Thymus (tissue), 14 donors: ENCODE data around the gene KDM6B. TPM values are rescaled to one million over a fixed set of nuclear protein-coding genes. Genes with fewer than 3 reads are reported as not detected.

Experiments
- DNase-seq, 9 donors: peaks; one replicate each; pipeline ENCODE4 v3.0.0-alpha.2; 2013; ENCODE audit warnings: low spot score in 9 of 9, low read depth in 6 of 9, missing footprints in 1 of 9
- H3K27ac ChIP-seq, 2 donors: one replicate each; pipeline ENCODE4 v1.5.1; 2013; ENCODE audit warnings: control low read depth in 1 of 2, low read depth in 1 of 2, low read length in 1 of 2, mild to moderate bottlenecking in 1 of 2, moderate library complexity in 1 of 2
- H3K27me3 ChIP-seq, 2 donors: one replicate each; pipeline ENCODE4 v1.5.1; 2013; ENCODE audit warnings: low read length in 1 of 2; ENCODE audit not compliant: control insufficient read depth in 2 of 2, insufficient read depth in 1 of 2
- H3K36me3 ChIP-seq, 2 donors: one replicate each; pipeline ENCODE4 v1.5.1; 2013; ENCODE audit warnings: low read length in 1 of 2, mild to moderate bottlenecking in 1 of 2, moderate library complexity in 1 of 2; ENCODE audit not compliant: control insufficient read depth in 2 of 2, insufficient read depth in 2 of 2
- H3K4me1 ChIP-seq, 2 donors: one replicate each; pipeline ENCODE4 v1.5.1; 2013; ENCODE audit warnings: low read length in 2 of 2; ENCODE audit not compliant: control insufficient read depth in 2 of 2, insufficient read depth in 2 of 2
- H3K4me3 ChIP-seq, 2 donors: one replicate each; pipeline ENCODE4 v1.5.1; 2013; ENCODE audit warnings: low read length in 2 of 2, control low read depth in 1 of 2, mild to moderate bottlenecking in 1 of 2
- H3K9me3 ChIP-seq, 2 donors: one replicate each; pipeline ENCODE4 v1.5.1; 2013; ENCODE audit warnings: low read length in 1 of 2, mild to moderate bottlenecking in 1 of 2; ENCODE audit not compliant: control insufficient read depth in 2 of 2, insufficient read depth in 1 of 2
- WGBS: extraction: QIAGEN DNeasy Blood & Tissue Kit; methylation state at CpG from one replicate; pipeline ENCODE4 v1.1.7; 2013; 5-methylcytosine and 5-hydroxymethylcytosine counted together
- long read RNA-seq, 10 donors: transcript quantifications; one replicate each; lab custom pipeline, GENCODE V29; 2026
- polyA plus RNA-seq: library from polyadenylated mRNA; stranded (reverse); fragments of 200-250 nt; gene quantifications from one replicate; pipeline ENCODE4 v1.2.3, GENCODE V29; 2013
- total RNA-seq: library from RNA; stranded (reverse); fragments of 120-200 nt; gene quantifications from one replicate; pipeline ENCODE4 v1.2.4, GENCODE V29; 2013
- donor health status: healthy.

Gene KDM6B, protein sequence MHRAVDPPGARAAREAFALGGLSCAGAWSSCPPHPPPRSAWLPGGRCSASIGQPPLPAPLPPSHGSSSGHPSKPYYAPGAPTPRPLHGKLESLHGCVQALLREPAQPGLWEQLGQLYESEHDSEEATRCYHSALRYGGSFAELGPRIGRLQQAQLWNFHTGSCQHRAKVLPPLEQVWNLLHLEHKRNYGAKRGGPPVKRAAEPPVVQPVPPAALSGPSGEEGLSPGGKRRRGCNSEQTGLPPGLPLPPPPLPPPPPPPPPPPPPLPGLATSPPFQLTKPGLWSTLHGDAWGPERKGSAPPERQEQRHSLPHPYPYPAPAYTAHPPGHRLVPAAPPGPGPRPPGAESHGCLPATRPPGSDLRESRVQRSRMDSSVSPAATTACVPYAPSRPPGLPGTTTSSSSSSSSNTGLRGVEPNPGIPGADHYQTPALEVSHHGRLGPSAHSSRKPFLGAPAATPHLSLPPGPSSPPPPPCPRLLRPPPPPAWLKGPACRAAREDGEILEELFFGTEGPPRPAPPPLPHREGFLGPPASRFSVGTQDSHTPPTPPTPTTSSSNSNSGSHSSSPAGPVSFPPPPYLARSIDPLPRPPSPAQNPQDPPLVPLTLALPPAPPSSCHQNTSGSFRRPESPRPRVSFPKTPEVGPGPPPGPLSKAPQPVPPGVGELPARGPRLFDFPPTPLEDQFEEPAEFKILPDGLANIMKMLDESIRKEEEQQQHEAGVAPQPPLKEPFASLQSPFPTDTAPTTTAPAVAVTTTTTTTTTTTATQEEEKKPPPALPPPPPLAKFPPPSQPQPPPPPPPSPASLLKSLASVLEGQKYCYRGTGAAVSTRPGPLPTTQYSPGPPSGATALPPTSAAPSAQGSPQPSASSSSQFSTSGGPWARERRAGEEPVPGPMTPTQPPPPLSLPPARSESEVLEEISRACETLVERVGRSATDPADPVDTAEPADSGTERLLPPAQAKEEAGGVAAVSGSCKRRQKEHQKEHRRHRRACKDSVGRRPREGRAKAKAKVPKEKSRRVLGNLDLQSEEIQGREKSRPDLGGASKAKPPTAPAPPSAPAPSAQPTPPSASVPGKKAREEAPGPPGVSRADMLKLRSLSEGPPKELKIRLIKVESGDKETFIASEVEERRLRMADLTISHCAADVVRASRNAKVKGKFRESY (N-terminal part only)
- total RNA-seq, result 6.3 TPM
- polyA plus RNA-seq, result 16.3 TPM
- long read RNA-seq, donor 1, result 0 reads
- long read RNA-seq, donor 2, result 0 reads
- long read RNA-seq, donor 3, partial matches to known transcripts, result 13 of 13 reads
- long read RNA-seq, donor 3, other reads (novel, unspliced or antisense), result 0 of 13 reads
- long read RNA-seq, donor 4, partial matches to known transcripts, result 7 of 7 reads
- long read RNA-seq, donor 4, other reads (novel, unspliced or antisense), result 0 of 7 reads
- long read RNA-seq, donor 5, partial matches to known transcripts, result 16 of 16 reads
- long read RNA-seq, donor 5, other reads (novel, unspliced or antisense), result 0 of 16 reads
- long read RNA-seq, donor 6, partial matches to known transcripts, result 7 of 7 reads
- long read RNA-seq, donor 6, other reads (novel, unspliced or antisense), result 0 of 7 reads
- long read RNA-seq, donor 7, partial matches to known transcripts, result 16 of 16 reads
- long read RNA-seq, donor 7, other reads (novel, unspliced or antisense), result 0 of 16 reads
- long read RNA-seq, donor 8, partial matches to known transcripts, result 5 of 5 reads
- long read RNA-seq, donor 8, other reads (novel, unspliced or antisense), result 0 of 5 reads
- long read RNA-seq, donor 9, result 0 reads
- long read RNA-seq, donor 10, partial matches to known transcripts, result 25 of 25 reads
- long read RNA-seq, donor 10, other reads (novel, unspliced or antisense), result 0 of 25 reads

DNA sequence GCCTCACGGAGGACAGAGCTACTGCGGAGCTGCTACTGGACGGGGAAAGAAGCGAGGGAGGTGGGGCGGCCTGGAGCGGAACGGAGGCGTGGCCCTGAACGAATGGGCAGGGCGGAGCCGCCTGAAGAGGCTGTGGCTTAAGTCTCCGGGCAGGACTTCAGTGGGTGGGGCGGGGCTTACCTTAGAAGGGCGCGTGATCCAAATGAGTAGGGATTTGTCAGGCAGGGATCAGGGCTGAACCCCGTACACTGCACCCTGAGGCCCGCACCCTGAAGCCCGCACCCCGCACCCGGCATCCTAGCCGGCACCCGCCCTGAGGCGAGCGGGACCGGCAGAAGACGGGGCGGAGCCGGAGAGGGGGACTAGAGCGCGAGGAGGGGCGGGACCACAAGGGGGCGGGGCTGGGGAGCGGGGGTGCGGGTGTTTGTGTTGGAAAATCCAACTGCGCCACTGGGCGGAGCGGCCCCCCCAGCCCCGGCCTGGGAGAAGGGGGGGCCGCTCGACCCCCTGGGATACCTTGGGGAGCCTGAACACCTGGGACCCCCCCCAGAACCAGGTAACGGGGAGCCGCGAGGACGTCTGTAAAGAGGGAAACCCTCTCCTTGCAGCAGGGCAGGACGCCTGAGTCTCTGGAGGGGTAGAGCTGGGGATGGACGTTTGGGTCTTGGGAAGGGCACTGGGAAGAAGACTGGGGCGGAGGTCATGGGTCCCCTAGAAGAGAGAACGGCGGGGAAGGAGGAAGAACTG, at the start of gene KDM6B:
KDM6B (plus strand) TSS at position 423 of the 747 bp plus-strand sequence. CDS start 11,338 bp downstream, outside the sequence.
- WGBS, result under 1% methylated on average over 49 of the region's 49 CpGs
- peak in 8 of 9 donors; percentile 77 to 94 (median 84) for DNase-seq
- Histone ChIP-seq H3K4me3 (peak within 1 kb of the TSS; percentile 82 to 94), H3K9me3 (no peaks in the 10 kb centered on the region), H3K36me3 (peaks cover 0 to 3% of the 10 kb centered on the region in 2 donors), H3K27me3 (no peaks in the 10 kb centered on the region), H3K4me1 (peaks cover 18 to 52% of the 10 kb centered on the region in 2 donors), H3K27ac (peak within 1 kb of the TSS; percentile 96 to 100)

DNA sequence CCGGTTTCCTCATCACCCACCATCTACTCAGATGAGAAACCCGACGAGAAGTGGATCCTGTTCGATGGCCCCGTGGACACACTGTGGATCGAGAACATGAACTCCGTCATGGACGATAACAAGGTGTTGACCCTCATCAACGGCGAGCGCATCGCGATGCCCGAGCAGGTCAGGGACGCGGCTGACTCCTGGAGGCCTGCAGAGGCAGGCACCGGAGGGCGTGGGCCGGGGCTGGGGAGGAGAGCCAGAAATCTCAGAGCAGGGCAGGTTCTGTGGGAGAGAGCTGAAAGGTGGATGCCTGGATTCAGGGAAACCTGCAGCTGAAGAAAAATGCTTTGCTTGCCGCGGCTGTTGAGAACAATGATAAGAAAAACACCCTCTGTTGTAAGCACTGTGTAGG, 47.2 kb upstream of the KDM6B start:
- Histone ChIP-seq H3K27ac (no peak overlapping the region), H3K4me1 (no peaks in the 10 kb centered on the region), H3K4me3 (no peak overlapping the region), H3K9me3 (peaks cover 0 to 3% of the 10 kb centered on the region in 2 donors), H3K36me3 (no peaks in the 10 kb centered on the region), H3K27me3 (no peaks in the 10 kb centered on the region)
- 94% methylated on average over 21 of the region's 21 CpGs for WGBS
- no peak for DNase-seq

DNA sequence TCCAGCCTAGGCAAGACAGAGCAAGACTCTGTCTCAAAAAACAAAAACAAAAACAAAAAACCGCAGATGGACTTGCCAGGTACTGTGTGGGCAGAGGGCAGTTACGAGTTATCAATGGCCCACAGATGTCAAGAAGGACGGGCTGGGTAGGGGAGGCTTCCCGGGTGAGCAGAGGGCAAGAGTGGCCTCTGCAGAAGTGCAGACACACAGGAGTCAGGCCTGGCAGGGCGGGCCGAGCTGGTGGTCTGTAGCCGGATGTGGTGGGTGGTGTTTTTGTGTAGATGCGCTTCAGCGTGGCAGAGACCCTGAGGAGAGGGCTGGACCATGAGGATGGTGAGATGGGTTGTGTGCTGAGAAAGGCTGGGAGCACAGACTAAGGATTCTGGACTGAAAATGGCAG, 44.9 kb upstream of the KDM6B start:
- H3K36me3 ChIP-seq, result no peaks in the 10 kb centered on the region
- no peaks in the 10 kb centered on the region for H3K4me1 ChIP-seq
- peaks cover 0 to 3% of the 10 kb centered on the region in 2 donors for H3K9me3 ChIP-seq
- DNase-seq, result no peak
- no peak overlapping the region for H3K27ac ChIP-seq
- H3K4me3 ChIP-seq, result no peak overlapping the region
- WGBS, result 94% methylated on average over 9 of the region's 9 CpGs
- H3K27me3 ChIP-seq, result peaks cover 0 to 3% of the 10 kb centered on the region in 2 donors

DNA sequence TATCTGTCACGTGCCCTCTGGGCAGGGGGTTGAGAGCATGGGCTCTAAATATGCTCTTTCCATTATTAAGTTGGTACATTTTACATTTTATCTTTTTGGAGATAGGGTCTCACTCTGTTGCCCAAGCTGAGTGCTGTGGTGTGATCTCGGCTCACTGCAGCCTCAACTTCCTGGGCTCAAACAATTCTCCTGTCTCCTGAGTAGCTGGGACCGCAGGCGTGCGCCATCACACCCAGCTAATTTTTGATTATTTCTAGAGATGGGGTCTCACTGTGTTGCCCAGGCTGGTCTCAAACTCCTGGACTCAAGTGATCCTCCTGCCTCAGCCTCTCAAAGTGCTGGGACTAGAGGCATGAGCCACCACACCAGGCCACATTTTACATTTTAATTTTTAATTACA, 43.9 kb upstream of the KDM6B start:
- 97% methylated on average over 5 of the region's 5 CpGs for WGBS
- H3K4me1 ChIP-seq, result no peaks in the 10 kb centered on the region
- no peak overlapping the region for H3K27ac ChIP-seq
- DNase-seq, result no peak
- H3K36me3 ChIP-seq, result no peaks in the 10 kb centered on the region
- H3K4me3 ChIP-seq, result no peak overlapping the region
- H3K9me3 ChIP-seq, result peaks cover 2 to 3% of the 10 kb centered on the region in 2 donors
- peaks cover 0 to 6% of the 10 kb centered on the region in 2 donors for H3K27me3 ChIP-seq

DNA sequence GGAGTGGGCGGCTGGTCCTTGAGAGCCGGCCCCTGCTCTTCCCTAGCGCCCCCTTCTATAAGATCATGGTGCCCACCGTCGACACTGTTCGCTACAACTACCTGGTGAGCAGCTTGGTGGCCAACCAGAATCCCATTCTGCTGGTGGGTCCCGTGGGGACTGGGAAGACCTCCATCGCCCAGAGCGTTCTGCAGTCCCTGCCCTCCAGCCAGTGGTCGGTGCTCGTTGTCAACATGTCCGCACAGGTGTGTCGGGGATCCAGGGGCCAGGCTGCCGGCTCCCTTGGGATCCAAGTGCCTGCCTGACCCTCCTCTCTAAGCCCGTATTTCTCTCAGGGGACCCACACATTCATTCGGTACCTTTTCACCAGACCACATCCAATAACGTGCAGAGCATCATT, 41.4 kb upstream of the KDM6B start:
- WGBS, result 96% methylated on average over 17 of the region's 17 CpGs
- H3K36me3 ChIP-seq, result no peaks in the 10 kb centered on the region
- no peak for DNase-seq
- peaks cover 0 to 6% of the 10 kb centered on the region in 2 donors for H3K27me3 ChIP-seq
- no peaks in the 10 kb centered on the region for H3K4me1 ChIP-seq
- peaks cover 0 to 2% of the 10 kb centered on the region in 2 donors for H3K9me3 ChIP-seq
- H3K27ac ChIP-seq, result no peak overlapping the region
- no peak overlapping the region for H3K4me3 ChIP-seq

DNA sequence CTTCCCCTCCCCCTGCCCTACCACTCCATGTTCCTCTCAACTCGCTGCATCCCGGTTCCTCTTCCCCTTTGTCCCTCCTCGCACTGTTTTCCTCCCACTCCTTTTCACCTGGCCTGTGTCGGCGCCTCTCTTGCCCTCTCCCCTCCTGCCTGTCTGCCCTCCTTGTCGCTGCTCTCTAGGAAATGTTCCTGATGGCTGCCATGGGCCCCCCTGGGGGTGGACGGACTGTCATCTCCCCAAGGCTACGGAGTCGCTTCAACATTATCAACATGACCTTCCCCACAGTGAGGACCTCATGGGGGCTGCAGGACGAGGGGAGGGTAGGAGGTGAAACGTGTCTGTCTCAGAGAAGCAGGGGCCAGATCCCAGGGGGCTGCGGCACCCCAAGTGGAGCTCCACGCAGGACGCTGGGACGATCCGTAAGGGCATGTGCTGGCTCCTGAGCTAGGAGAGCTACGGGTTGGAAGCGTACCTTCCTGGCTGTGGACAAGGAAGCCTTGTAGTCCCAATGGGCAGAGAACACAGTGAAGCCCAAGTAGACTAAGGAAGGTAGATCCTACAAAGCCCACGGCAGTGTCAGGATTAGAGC, 39.8 kb upstream of the KDM6B start:
- H3K4me3 ChIP-seq, result no peak overlapping the region
- H3K9me3 ChIP-seq, result peaks cover 0 to 2% of the 10 kb centered on the region in 2 donors
- DNase-seq, result no peak
- no peaks in the 10 kb centered on the region for H3K4me1 ChIP-seq
- WGBS, result 91% methylated on average over 19 of the region's 19 CpGs
- H3K27ac ChIP-seq, result no peak overlapping the region
- peaks cover 0 to 6% of the 10 kb centered on the region in 2 donors for H3K27me3 ChIP-seq
- no peaks in the 10 kb centered on the region for H3K36me3 ChIP-seq

DNA sequence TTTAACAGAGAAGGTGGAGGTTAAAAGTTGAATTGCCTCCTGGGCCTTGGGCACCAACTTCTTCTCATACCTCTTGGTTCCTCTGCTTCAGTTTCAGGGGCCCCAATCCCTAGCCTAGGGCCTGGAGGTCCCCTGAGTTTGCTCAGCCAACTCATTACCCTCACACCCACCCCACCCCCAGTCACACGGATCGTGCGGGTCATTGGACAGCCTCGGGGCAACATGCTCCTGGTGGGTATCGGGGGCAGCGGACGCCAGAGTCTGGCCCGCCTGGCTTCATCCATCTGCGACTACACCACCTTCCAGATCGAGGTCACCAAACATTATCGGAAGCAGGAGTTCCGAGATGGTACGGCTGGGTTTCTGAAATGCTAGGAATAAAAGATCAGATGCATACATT, 36.0 kb upstream of the KDM6B start:
- Histone ChIP-seq H3K4me1 (no peaks in the 10 kb centered on the region), H3K36me3 (no peaks in the 10 kb centered on the region)
- DNase-seq, result no peak

More for the DNA sequence above, 36.0 kb upstream of the KDM6B start:
- H3K9me3 ChIP-seq, result peaks cover 0 to 2% of the 10 kb centered on the region in 2 donors
- H3K27me3 ChIP-seq, result peaks cover 0 to 4% of the 10 kb centered on the region in 2 donors
- H3K4me3 ChIP-seq, result no peak overlapping the region
- WGBS, result 96% methylated on average over 13 of the region's 13 CpGs
- H3K27ac ChIP-seq, result no peak overlapping the region
